ENCODE results near the gene GTF2F1.
"Not testable (repeated sequence)": the region's sequence is repeated elsewhere in the genome, so short reads cannot be mapped to it uniquely, and the experiment has no call there.

The GTF2F1 gene

GRCh38 chr19:6381030-6381750 is 11.8 kb downstream of the GTF2F1 start:
- FAIRE-seq = no peak

DNA sequence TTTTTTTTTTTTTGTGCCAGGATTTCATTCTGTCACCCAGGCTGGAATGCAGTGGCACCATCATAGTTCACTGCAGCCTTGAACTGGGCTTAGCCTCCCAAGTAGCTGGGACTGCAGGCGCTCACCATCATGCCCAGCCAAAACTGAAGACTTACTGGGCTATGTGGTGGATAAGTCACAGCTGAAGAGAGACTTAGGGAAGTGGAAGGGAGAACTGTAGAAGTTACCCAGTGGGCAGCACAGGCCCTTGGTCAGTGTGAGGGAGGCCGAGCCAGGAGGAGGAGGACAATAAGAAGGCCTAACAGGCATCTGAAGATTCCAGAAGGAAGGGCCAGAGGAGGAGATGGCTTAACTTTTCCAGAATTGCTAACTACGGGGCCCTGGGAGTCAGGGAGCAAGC is 13.2 kb downstream of the GTF2F1 start:
- FAIRE-seq = no peak

DNA sequence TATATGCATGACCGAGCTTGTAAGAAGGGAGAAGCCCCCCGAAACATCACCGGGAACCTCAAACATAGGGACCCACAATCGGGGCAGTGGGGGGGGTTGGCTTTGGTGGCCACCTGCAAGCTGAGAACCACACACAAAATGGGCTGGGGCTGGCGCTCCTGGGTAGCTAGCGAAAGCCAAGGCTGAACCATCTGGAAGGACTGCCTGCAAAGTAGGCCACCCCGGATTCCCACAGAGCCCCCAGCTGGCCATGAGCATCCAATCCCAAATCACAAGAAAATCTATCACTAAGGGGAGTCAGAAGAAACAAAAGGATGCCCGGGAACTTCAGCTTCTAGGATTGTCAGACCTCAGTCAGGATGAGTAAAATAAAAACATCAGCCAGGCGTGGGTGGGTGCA is 14.5 kb downstream of the GTF2F1 start:
- no peak for FAIRE-seq

- peak; percentile 41 for FAIRE-seq
Measured at GRCh38 chr19:6378041-6378440, 14.9 kb downstream of the GTF2F1 start.

DNA sequence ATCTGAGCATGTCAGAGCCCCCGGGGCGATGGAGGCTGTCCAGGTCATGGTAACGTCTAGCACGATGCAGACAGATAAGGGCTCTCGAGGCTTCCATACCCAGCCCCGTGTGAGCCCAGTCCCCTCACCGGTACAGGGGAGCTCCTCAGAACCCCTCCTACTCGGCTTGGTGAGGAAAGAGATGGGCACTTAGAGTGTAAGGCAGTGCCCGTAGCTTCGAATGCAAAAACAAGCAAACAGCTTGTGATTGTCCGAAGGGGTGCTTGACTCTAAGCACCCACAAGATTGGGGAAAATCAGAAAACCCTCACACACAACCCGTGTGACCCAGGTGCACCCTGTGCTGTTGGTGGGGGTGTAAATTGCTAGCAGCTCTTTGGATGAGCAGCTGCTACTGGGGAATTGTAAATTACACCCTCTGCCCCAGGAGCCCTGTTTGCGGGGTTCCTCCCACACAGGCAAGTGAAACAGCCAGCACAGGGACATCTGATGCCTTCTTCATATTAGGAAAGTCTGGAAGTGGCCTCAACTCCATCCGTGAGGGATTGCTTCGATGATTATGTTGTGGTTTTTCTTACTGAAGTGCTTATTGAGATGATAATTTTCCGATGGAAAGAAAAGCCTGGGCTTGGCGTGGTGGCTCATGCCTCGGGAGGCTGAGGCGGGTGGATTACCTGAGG is 16.3 kb downstream of the GTF2F1 start:
- no peak for FAIRE-seq

DNA sequence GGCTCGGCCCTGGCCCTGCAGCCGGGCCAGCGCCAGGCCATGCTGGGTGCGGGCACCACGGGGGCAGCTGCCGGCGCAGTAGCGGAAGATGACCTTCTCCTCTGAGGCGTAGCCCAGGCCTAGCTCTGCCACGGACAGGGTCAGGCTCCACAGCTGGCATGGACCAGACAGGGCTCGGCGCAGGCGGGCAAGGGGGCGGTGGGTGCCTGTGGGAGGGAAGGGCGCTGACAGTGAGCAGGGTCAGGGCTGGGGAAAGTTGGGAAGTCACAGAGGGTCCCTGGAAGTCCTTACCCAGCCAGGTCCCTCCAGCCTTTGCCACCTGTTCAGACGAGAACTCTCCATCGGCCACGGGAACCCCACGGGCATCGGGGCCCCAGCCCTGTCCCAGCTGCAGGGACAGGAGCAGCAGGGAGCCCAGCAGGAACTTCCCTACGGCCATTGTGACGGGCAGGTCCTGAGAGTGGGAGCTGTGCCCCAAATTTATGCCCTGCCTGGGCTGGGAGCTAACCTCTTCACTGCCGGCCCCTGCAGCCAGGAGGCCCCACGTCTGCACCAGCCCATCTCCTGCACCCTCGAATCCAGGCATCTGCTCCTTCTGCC is 17.5 kb downstream of the GTF2F1 start, which contains the start of gene PSPN:
Gene PSPN (minus strand): TSS at position 523 of the 600 bp plus-strand sequence. CDS start 84 bp downstream, at position 439.
- no peak for FAIRE-seq

DNA sequence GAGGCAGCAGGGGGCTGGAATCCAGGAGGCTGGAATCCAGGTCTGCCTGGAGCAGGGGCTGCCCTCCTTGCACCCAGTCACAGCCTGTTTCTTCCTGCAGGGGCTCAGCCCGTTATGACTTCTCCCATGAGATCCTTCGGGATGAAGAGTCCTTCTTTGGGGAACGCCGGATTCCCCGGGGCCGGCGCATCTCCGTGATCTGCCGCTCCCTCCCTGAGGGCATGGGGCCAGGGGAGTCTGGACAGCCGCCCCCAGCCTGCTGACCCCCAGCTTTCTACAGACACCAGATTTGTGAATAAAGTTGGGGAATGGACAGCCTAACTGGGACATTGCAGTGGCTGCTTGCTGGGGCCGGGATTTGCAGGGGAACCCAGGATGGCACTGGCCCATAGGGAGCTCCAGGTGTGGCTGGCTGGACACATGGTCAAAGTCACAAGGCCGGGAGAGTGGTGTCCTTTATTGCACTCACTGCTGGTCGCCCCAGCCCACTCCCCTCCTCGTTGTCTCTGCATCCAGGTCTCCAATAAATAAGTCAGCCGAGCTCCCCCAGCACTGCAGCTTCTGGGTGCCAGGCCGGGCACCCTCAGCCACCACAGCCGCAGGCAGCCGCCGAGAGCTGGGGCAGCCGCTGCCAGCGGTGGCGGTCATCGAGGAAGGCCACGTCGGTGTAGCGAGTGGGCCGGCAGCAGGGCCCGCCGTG is 18.1 kb downstream of the GTF2F1 start:
- FAIRE-seq = no peak

GRCh38 chr19:6374161-6374709 is 18.7 kb downstream of the GTF2F1 start:
- no peak for FAIRE-seq

- FAIRE-seq = no peak
Measured at GRCh38 chr19:6373813-6374108, 19.2 kb downstream of the GTF2F1 start.

DNA sequence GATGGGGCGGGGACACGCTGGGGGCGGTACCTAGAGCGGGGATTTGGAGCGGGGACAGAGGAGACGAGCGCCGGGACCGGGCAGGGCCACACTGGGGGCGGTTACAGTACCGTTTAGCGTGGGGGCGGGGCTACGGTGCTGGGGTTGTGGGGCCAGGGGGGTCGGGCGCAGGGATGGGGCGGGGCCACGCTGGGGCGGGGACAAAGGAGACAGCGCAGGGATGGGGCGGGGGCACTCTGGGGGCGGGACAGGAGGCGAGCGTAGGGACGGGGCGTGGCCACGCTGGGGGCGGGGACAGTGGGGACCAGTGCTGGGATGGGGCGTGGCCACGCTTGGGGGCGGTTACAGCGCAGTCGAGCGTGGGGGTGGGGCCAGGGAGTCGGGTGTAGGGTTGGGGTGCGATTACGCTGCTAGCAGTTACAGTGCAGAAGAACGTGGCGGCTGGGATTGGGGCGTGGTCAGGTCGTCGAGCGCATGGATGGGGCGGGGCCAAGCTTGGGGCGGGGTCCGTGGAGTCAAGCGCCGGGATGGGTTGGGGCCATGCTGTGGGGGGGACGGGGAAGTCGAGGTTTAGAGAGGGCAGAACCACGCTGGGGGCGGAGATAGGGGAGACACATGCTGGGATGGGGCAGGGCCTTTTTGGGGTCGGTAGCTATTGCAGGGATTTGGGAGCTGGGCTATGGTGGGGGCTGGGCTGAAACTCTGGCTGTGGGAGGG is 19.7 kb downstream of the GTF2F1 start:
- peak; percentile 85 for FAIRE-seq

DNA sequence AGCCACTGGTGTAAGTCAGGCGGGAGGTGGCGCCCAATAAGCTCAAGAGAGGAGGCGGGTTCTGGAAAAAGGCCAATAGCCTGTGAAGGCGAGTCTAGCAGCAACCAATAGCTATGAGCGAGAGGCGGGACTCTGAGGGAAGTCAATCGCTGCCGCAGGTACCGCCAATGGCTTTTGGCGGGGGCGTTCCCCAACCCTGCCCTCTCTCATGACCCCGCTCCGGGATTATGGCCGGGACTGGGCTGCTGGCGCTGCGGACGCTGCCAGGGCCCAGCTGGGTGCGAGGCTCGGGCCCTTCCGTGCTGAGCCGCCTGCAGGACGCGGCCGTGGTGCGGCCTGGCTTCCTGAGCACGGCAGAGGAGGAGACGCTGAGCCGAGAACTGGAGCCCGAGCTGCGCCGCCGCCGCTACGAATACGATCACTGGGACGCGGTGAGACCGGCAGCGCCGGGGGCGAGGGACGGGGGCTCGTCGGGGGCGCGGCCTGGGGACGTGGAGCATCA is 20.3 kb downstream of the GTF2F1 start, which contains the start of gene ALKBH7:
Gene ALKBH7 (plus strand): TSS at position 201 of the 502 bp plus-strand sequence. CDS start 27 bp downstream, at position 228.
- FAIRE-seq = peak; percentile 99

GRCh38 chr19:6364353-6364752 is 28.6 kb downstream of the GTF2F1 start:
- no peak for FAIRE-seq

DNA sequence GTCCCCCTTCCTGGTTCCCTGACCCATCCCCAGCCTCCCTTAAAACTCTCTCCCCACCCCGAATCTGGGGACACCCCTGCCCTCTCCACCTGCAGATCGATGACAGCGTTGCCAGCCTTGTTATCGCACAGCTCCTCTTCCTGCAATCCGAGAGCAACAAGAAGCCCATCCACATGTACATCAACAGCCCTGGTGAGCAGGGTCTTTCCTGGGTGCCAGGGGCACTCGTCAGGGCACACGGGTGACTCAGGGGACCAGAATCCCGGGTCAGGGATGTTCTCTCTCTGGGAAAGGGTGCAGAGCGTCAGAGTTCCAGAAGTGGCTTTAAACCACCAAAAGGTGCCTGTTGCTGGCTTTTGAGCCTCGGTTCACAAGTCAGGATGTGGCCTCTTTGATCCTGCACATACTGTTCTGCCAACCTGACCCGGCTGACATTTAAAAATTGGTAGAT is 30.6 kb downstream of the GTF2F1 start:
- no peak for FAIRE-seq

DNA sequence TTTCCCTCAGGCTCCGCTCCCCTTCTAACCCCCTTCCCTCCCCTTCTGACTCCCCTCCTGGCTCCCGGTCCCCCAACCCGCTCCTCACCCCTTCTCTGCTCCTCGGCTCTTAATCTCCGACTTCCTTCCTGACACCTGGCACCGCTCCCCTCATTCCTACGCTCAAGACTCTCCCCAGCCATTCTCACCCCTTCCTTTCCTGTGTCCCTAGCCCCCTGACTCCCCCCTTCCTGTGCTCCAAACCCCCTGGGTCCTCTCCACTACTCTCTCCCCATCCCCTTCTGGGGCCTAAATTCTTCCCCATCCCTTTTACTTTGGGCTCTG is 31.0 kb downstream of the GTF2F1 start:
- no peak for FAIRE-seq

GRCh38 chr19:6360857-6361216 is 32.1 kb downstream of the GTF2F1 start:
- FAIRE-seq = not testable (repeated sequence)

GRCh38 chr19:6360445-6360844 is 32.5 kb downstream of the GTF2F1 start:
- not testable (repeated sequence) for FAIRE-seq

- no peak for FAIRE-seq
Measured at GRCh38 chr19:6359568-6360341, 33.2 kb downstream of the GTF2F1 start.

DNA sequence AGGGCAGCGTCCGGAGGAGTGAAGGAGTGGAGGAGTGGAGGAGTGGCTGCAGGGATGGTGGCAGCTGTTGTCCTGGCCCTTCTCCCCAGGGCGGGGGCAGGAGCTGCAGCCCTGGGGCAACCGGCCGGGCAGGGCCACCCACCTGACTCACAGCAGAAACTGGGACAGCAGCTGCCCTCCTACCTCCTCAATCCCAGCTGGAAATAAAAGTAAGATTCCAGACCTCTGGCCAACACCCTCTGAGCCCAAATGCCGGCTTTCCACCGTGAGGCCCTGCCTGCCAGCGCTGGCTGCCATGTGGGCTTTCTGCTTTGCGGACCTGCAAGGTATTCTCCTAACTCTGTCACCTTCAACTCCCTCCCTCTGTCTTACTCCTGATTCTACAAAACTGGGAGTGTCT is 35.0 kb downstream of the GTF2F1 start:
- FAIRE-seq = no peak

- no peak for FAIRE-seq
Measured at GRCh38 chr19:6357174-6357573, 35.8 kb downstream of the GTF2F1 start.

GRCh38 chr19:6355321-6356040 is 37.5 kb downstream of the GTF2F1 start:
- FAIRE-seq = not testable (repeated sequence)

Data from G401.6 (cell line).